Midbrain (tissue), 1 donor: ENCODE results near the gene HTRA3.

ENCODE experiments used
- DNase-seq: peaks from one replicate; lab custom pipeline; 2025; lab: John Stamatoyannopoulos, UW

Gene HTRA3

DNA sequence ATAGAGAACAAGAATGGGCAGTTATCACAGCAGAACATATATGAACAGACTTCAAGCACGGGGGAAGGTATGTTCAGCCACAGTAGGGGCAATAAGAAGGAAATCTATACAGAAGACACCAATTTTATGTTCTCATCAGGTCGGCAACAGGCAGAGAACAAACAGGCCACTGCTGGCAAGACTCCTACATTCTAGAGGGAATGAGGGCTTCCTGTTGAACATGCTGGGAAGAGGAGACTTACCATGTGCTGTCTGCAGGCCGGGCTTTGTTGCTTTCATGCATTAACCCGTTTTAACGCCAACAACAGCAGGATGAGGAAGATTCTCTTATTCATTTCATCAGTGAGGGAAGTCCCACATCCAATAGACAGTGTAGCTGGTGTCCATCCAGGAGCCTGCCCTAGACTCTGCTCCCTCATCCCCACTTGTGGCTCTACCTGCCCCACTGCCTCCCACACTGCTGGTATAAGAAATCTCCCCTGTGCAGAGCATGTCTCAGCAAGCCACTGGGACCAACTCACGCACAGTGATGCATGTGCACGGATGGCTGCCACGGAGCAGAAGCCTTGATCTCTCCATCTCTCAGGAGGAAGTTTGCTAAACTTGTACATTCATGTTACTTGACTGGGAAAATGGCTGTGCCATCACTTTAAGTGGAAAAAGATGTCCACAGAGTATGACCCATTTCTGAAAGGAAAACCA lies 86.5 kb downstream of the HTRA3 start:
- DNase-seq, result no peak
